K562 (cell line): Measurements from ENCODE around the gene CBX3. TPM values are rescaled to one million over a fixed set of nuclear protein-coding genes. Genes with fewer than 3 reads are reported as not detected.

Experiments
- ATAC-seq: fragments of 200-7000 bp; cut with Tn5 transposase; 3 replicates; pipeline ENCODE4 v1.9.1; 2020; ENCODE audit warnings: moderate library complexity
- BruUV-seq: library from RNA; stranded (reverse); fragments of 400-500 nt; replicated peaks from 2 replicates; lab custom pipeline; 2021; lab: Mats Ljungman, UMichigan
- CTCF ChIA-PET: fragments of 300-600 bp; formaldehyde crosslinking; extraction: SDS; loops from one replicate; lab custom pipeline; 2021; ENCODE audit warnings: low intra/inter-chr PET ratio; lab: Yijun Ruan, JAX
- POLR2A ChIA-PET: fragments of 300-600, 350-650 bp; sonication (Branson Sonifier 250); formaldehyde crosslinking; extraction: SDS; loops from one replicate; lab custom pipeline; 2021; ENCODE audit warnings: antibody characterized with exemption, inconsistent platforms; lab: Yijun Ruan, JAX
- DNase-seq, 4 experiments: peaks; one replicate each; pipeline versions ENCODE4 v3.0.0 to v3.0.0-alpha.2; 2011 to 2018; ENCODE audit warnings: low spot score in 3 of 4, mixed read lengths in 3 of 4; ENCODE audit errors: extremely low read depth in 1 of 4
- FAIRE-seq: peaks from 2 replicates; lab custom pipeline; 2011; peaks lifted over from hg19 to GRCh38; lab: Jason Lieb, UNC
- H2AFZ ChIP-seq: 2 replicates; pipeline ENCODE4 v1.6.0; 2011; ENCODE audit warnings: low read depth, low read length, control low read depth, inconsistent platforms
- H3K27ac ChIP-seq: fragments of 200-600 bp; 3 replicates; pipeline ENCODE4 v1.8.0; 2011; ENCODE audit warnings: low read depth, mild to moderate bottlenecking, control low read depth, inconsistent platforms, low read length, moderate library complexity, mixed read lengths; ENCODE audit errors: extremely low read depth
- H3K27me3 ChIP-seq, 2 experiments: fragments of 300-600 bp in 1 of 2; 2 replicates in 1 of 2; 3 replicates in 1 of 2; pipeline versions ENCODE4 v1.6.0 to v1.8.0; 2011; ENCODE audit warnings: inconsistent platforms in 2 of 2, low read length in 2 of 2, mild to moderate bottlenecking in 1 of 2, mixed read lengths in 1 of 2, moderate library complexity in 1 of 2; ENCODE audit not compliant: control insufficient read depth in 2 of 2, insufficient read depth in 2 of 2
- H3K36me3 ChIP-seq: fragments of 300-600 bp; 3 replicates; pipeline ENCODE4 v1.8.0; 2011; ENCODE audit warnings: mild to moderate bottlenecking, low read length, inconsistent platforms; ENCODE audit not compliant: control insufficient read depth, insufficient read depth
- H3K4me1 ChIP-seq, 2 experiments: fragments of 200-600 bp in 1 of 2; replicated peaks in 1 of 2; 2 replicates in 1 of 2; 3 replicates in 1 of 2; pipeline versions ENCODE4 v1.5.1 to v1.8.0; 2011; ENCODE audit warnings: inconsistent platforms in 2 of 2, low read length in 2 of 2, mild to moderate bottlenecking in 1 of 2, mixed read lengths in 1 of 2, moderate library complexity in 1 of 2; ENCODE audit not compliant: control insufficient read depth in 2 of 2, insufficient read depth in 2 of 2
- H3K4me2 ChIP-seq: 2 replicates; pipeline ENCODE4 v1.6.1; 2011; ENCODE audit warnings: low read length, control low read depth, inconsistent platforms, mixed read lengths; ENCODE audit not compliant: insufficient read depth
- H3K4me3 ChIP-seq: fragments of 200-600 bp; sonication (generic), shearing (Covaris generic); 2 replicates; pipeline ENCODE4 v1.5.1; 2016; ENCODE audit warnings: control low read depth, inconsistent platforms
- H3K79me2 ChIP-seq: fragments of 200-600 bp; 3 replicates; pipeline ENCODE4 v1.8.0; 2011; ENCODE audit warnings: low read length, inconsistent platforms; ENCODE audit not compliant: control insufficient read depth, insufficient read depth
- H3K9ac ChIP-seq, 2 experiments: 2 replicates each; pipeline versions ENCODE4 v1.6.0 to v1.6.1; 2011; ENCODE audit warnings: low read depth in 2 of 2, low read length in 2 of 2, control low read depth in 1 of 2, inconsistent platforms in 1 of 2, mild to moderate bottlenecking in 1 of 2, mixed read lengths in 1 of 2; ENCODE audit not compliant: insufficient read depth in 1 of 2
- H3K9me1 ChIP-seq: one replicate; pipeline ENCODE4 v1.6.0; 2011; ENCODE audit warnings: inconsistent platforms, mild to moderate bottlenecking, low read length, moderate library complexity; ENCODE audit not compliant: control insufficient read depth, insufficient read depth
- H3K9me3 ChIP-seq: replicated peaks from 2 replicates; pipeline ENCODE4 v1.5.1; 2011; ENCODE audit warnings: low read depth, low read length, inconsistent platforms; ENCODE audit not compliant: control insufficient read depth, insufficient read depth
- H4K20me1 ChIP-seq: replicated peaks from 2 replicates; pipeline ENCODE4 v1.6.1; 2011; ENCODE audit warnings: low read length, inconsistent platforms, mixed read lengths; ENCODE audit not compliant: control insufficient read depth, insufficient read depth
- C11orf30 ChIP-seq: fragments of 450-650 bp; IDR thresholded peaks from 2 replicates; pipeline ENCODE4 v1.6.1; 2016; ENCODE audit warnings: low read depth, mild to moderate bottlenecking
- GTF2E2 ChIP-seq: fragments of 200-800 bp; sonication (Bioruptor generic); IDR thresholded peaks from 2 replicates; pipeline ENCODE4 v1.6.1; 2016; ENCODE audit warnings: missing genetic modification characterization, missing compliant biosample characterization
- MAFF ChIP-seq: IDR thresholded peaks from 2 replicates; pipeline ENCODE4 v1.6.1; 2012; ENCODE audit warnings: low read length, improper control_type of control experiment
- MAFG ChIP-seq: fragments of 450-650 bp; conservative IDR thresholded peaks from 2 replicates; pipeline ENCODE4 v1.6.1; 2016; ENCODE audit warnings: missing genetic modification characterization, missing compliant biosample characterization
- MAFK ChIP-seq: IDR thresholded peaks from 2 replicates; pipeline ENCODE4 v1.6.1; 2011; ENCODE audit warnings: low read length, improper control_type of control experiment
- NFE2 ChIP-seq: IDR thresholded peaks from 2 replicates; pipeline ENCODE4 v1.6.1; 2014; ENCODE audit warnings: antibody characterized with exemption, low read depth
- POLR2G ChIP-seq: fragments of 200-400 bp; formaldehyde crosslinking; IDR thresholded peaks from 2 replicates; pipeline ENCODE4 v1.6.1; 2017; ENCODE audit warnings: low read depth, mild to moderate bottlenecking, antibody characterized with exemption, low read length, moderate library complexity
- ZNF316 ChIP-seq: fragments of 450-650 bp; IDR thresholded peaks from 2 replicates; pipeline ENCODE4 v1.6.1; 2016
- ZNF639 ChIP-seq, 2 experiments: fragments of 200-800 bp in 1 of 2; sonication (Bioruptor generic) in 1 of 2; sonication (generic) in 1 of 2; formaldehyde crosslinking in 1 of 2; IDR thresholded peaks in 1 of 2; conservative IDR thresholded peaks in 1 of 2; 2 replicates each; pipeline versions ENCODE4 v1.5.0 to v1.6.1; 2016 to 2020; ENCODE audit warnings: missing compliant biosample characterization in 1 of 2, missing genetic modification characterization in 1 of 2, missing genetic modification reagents in 1 of 2
- WGBS: fragments of 100-300 bp; shearing (Covaris generic); methylation state at CpG from one replicate; pipeline ENCODE4 v1.1.6; 2016; ENCODE audit warnings: low coverage, mixed read lengths; ENCODE audit not compliant: insufficient coverage; ENCODE audit errors: missing lambda C conversion rate; 5-methylcytosine and 5-hydroxymethylcytosine counted together
- in situ Hi-C: fragments of 300-500 bp; cut with MboI; formaldehyde crosslinking; loops from 4 replicates; pipeline ENCODE4 v1.15.0; 2018; ENCODE audit warnings: inconsistent platforms, mixed read lengths
- intact Hi-C: fragments of 100-400 bp; cut with micrococcal nuclease; formaldehyde crosslinking; loops from 2 replicates; pipeline ENCODE4 v1.14.2; 2022
- polyA plus RNA-seq, 8 experiments: library from polyadenylated mRNA; depleted of rRNA in 4 of 8; stranded (reverse) in 5 of 8; unstranded in 3 of 8; fragments of >200 nt; fragmentation: Nextera tagmentation in 2 of 8; fragmentation: Illumina TruSeq in 1 of 8; extraction: Ambion mirVana in 2 of 8; extraction: Trizol in 1 of 8; gene quantifications; 2 replicates each; pipeline versions ENCODE4 v1.2.1 to v1.2.3, GENCODE V29; 2011 to 2014; ENCODE audit warnings: inconsistent platforms in 1 of 8, missing spikeins in 1 of 8
- total RNA-seq, 7 experiments: library from RNA; depleted of rRNA in 6 of 7; stranded (reverse); fragments of >200 nt in 6 of 7; fragmentation: Illumina TruSeq in 2 of 7; extraction: Trizol in 2 of 7; gene quantifications; 2 replicates each; pipeline versions ENCODE4 v1.2.1 to v1.2.3, GENCODE V29; 2011 to 2021; ENCODE audit warnings: low replicate concordance in 1 of 7
- TF ChIP-seq, protein P1 (sequence below): sonication (generic); formaldehyde crosslinking; IDR thresholded peaks from 2 replicates; pipeline ENCODE4 v1.8.0; 2023; ENCODE audit warnings: missing genetic modification reagents, mild to moderate bottlenecking, borderline replicate concordance
- TF ChIP-seq, protein P2 (sequence below): IDR thresholded peaks from 2 replicates; pipeline ENCODE4 v1.6.1; 2016; ENCODE audit warnings: missing genetic modification characterization, missing compliant biosample characterization
- TF ChIP-seq, protein P3 (sequence below): fragments of 250-450 bp; sonication (Bioruptor Pico); IDR thresholded peaks from 2 replicates; pipeline ENCODE4 v1.8.0; 2021; ENCODE audit warnings: moderate library complexity, mild to moderate bottlenecking, inconsistent platforms

Gene CBX3
- total and polyA plus RNA-seq, 9 of the 15 experiments (the other 6 are each of a cell fraction or from before 2014, with no cell fraction given): 198 to 413 (median 328) TPM

DNA sequence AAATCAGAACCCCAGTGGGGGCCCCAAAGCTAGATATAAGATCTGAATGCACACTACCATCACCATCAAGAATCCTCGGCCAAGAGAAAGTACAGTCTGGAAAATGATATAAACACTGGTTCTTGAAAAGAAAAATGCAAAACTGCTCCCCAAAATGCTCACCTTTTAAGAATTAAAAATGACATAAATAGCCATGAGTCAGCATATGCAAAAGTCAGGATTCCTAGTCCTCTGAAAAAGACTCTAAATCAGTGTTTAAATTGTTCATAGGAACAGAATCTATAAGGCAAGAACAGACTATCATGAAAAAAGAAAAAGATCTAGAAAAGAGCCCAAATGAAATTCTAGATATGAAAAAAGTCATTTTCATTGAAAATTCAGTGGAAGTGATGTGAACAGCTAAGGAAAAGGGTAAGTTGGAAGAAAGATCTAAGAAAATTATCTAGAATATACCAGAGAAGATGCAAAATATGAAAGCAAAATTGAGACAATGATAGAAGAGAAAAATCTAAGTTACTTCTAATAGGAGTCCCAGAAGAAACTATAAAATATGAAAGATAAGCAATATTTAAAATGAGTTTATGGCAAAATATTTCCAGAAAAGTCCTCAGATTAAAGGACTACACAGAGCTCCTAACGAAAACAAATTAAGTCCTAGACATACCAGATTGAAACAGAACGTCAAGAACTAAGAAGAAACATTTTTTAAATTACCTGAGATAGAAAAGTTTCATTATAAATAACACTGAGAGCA, 19.9 kb upstream of the CBX3 start:
- ChIA-PET CTCF (no interaction called here), POLR2A (interaction anchor here (0.9 to 5.3 kb wide), 6 partner anchors 8 to 28 kb away, joined by 4 to 23 read pairs (median 6); no protein-coding TSS in a partner anchor)
- no peak overlapping the region for H3K4me3 ChIP-seq
- H3K27ac ChIP-seq: peak overlapping the region; percentile 11; the same call in 1 of the 3 replicates
- H3K79me2 ChIP-seq: no peaks in the 10 kb centered on the region
- H3K9me1 ChIP-seq: no peaks in the 10 kb centered on the region
- no peak overlapping the region for H3K9ac ChIP-seq
- WGBS: 77% methylated on average over 3 of the region's 3 CpGs
- no peak overlapping the region for H3K4me2 ChIP-seq
- H3K4me1 ChIP-seq: peaks cover 15 to 42% of the 10 kb centered on the region in 2 experiments
- peaks cover 11% of the 10 kb centered on the region; the same call in 1 of the 3 replicates for H3K36me3 ChIP-seq
- in situ Hi-C loops (loop anchor here (5.0 kb wide), 1 partner anchor 89 kb away; no protein-coding TSS in a partner anchor), intact Hi-C loops (no loop called here)
- H3K27me3 ChIP-seq: no peaks in the 10 kb centered on the region
- no peaks in the 10 kb centered on the region for H3K9me3 ChIP-seq
- no peak overlapping the region for H2AFZ ChIP-seq
- DNase-seq (no peak), ATAC-seq (no peak), FAIRE-seq (no peak)
- H4K20me1 ChIP-seq: no peaks in the 10 kb centered on the region
- BruUV-seq: no TSS peak
- TF ChIP-seq, protein P1, sequence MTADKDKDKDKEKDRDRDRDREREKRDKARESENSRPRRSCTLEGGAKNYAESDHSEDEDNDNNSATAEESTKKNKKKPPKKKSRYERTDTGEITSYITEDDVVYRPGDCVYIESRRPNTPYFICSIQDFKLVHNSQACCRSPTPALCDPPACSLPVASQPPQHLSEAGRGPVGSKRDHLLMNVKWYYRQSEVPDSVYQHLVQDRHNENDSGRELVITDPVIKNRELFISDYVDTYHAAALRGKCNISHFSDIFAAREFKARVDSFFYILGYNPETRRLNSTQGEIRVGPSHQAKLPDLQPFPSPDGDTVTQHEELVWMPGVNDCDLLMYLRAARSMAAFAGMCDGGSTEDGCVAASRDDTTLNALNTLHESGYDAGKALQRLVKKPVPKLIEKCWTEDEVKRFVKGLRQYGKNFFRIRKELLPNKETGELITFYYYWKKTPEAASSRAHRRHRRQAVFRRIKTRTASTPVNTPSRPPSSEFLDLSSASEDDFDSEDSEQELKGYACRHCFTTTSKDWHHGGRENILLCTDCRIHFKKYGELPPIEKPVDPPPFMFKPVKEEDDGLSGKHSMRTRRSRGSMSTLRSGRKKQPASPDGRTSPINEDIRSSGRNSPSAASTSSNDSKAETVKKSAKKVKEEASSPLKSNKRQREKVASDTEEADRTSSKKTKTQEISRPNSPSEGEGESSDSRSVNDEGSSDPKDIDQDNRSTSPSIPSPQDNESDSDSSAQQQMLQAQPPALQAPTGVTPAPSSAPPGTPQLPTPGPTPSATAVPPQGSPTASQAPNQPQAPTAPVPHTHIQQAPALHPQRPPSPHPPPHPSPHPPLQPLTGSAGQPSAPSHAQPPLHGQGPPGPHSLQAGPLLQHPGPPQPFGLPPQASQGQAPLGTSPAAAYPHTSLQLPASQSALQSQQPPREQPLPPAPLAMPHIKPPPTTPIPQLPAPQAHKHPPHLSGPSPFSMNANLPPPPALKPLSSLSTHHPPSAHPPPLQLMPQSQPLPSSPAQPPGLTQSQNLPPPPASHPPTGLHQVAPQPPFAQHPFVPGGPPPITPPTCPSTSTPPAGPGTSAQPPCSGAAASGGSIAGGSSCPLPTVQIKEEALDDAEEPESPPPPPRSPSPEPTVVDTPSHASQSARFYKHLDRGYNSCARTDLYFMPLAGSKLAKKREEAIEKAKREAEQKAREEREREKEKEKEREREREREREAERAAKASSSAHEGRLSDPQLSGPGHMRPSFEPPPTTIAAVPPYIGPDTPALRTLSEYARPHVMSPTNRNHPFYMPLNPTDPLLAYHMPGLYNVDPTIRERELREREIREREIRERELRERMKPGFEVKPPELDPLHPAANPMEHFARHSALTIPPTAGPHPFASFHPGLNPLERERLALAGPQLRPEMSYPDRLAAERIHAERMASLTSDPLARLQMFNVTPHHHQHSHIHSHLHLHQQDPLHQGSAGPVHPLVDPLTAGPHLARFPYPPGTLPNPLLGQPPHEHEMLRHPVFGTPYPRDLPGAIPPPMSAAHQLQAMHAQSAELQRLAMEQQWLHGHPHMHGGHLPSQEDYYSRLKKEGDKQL (CRISPR knock-in tag): no peak
- TF ChIP-seq POLR2G (0 out of 2 replicates have a peak, but pooled peaks have one; percentile 8), MAFK (peak; percentile 81; the same call in 1 of the 2 replicates), GTF2E2 (tag) (peak; percentile 40; the same call in 1 of the 2 replicates), MAFG (tag) (peak; percentile 82), ZNF639 (CRISPR knock-in tag; conservative IDR thresholded peaks at IDR 0.05 in 1 of 2, IDR thresholded peaks at IDR 0.05 in 1 of 2) (no peak), ZNF316 (peak; percentile 90), C11orf30 (peak; percentile 85), MAFF (peak; percentile 78), NFE2 (0 out of 2 replicates have a peak, but pooled peaks have one; percentile 34)
- TF ChIP-seq, protein P2, sequence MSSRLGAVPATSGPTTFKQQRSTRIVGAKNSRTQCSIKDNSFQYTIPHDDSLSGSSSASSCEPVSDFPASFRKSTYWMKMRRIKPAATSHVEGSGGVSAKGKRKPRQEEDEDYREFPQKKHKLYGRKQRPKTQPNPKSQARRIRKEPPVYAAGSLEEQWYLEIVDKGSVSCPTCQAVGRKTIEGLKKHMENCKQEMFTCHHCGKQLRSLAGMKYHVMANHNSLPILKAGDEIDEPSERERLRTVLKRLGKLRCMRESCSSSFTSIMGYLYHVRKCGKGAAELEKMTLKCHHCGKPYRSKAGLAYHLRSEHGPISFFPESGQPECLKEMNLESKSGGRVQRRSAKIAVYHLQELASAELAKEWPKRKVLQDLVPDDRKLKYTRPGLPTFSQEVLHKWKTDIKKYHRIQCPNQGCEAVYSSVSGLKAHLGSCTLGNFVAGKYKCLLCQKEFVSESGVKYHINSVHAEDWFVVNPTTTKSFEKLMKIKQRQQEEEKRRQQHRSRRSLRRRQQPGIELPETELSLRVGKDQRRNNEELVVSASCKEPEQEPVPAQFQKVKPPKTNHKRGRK (tag): peak; percentile 87
- TF ChIP-seq, protein P3, sequence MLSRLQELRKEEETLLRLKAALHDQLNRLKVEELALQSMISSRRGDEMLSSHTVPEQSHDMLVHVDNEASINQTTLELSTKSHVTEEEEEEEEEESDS: no peak
